Mesenchymal stem cell (in vitro differentiated cells and primary cell): ENCODE data around the gene SCIN.

Experiments used
- DNase-seq: peaks from one replicate; pipeline ENCODE4 v3.0.0-alpha.2; 2013
- H2AFZ ChIP-seq: one replicate; pipeline ENCODE4 v1.6.1; 2013; ENCODE audit warnings: low read depth, mild to moderate bottlenecking, control low read depth, inconsistent platforms, low read length, moderate library complexity
- H2AK5ac ChIP-seq: 2 replicates; pipeline ENCODE4 v1.6.1; 2013; ENCODE audit warnings: low read length, moderate library complexity, mild to moderate bottlenecking, inconsistent platforms; ENCODE audit not compliant: severe bottlenecking
- H2BK120ac ChIP-seq: one replicate; pipeline ENCODE4 v1.6.1; 2013; ENCODE audit warnings: low read depth, mild to moderate bottlenecking, inconsistent platforms, low read length, moderate library complexity
- H2BK12ac ChIP-seq, 2 experiments: one replicate each; pipeline ENCODE4 v1.6.1; 2013; ENCODE audit warnings: inconsistent platforms in 2 of 2, low read length in 2 of 2, mild to moderate bottlenecking in 2 of 2, moderate library complexity in 2 of 2, control low read depth in 1 of 2
- H2BK15ac ChIP-seq: one replicate; pipeline ENCODE4 v1.6.1; 2013; ENCODE audit warnings: mild to moderate bottlenecking, low read depth, inconsistent platforms; ENCODE audit not compliant: poor library complexity, severe bottlenecking
- H2BK5ac ChIP-seq: 2 replicates; pipeline ENCODE4 v1.6.1; 2013; ENCODE audit warnings: low read depth, mild to moderate bottlenecking, low read length, control low read depth, inconsistent platforms; ENCODE audit not compliant: poor library complexity, severe bottlenecking
- H3K14ac ChIP-seq, 2 experiments: one replicate each; pipeline ENCODE4 v1.6.1; 2013; ENCODE audit warnings: inconsistent platforms in 2 of 2, low read length in 2 of 2, control low read depth in 1 of 2, mild to moderate bottlenecking in 1 of 2, moderate library complexity in 1 of 2
- H3K18ac ChIP-seq, 2 experiments: one replicate each; pipeline ENCODE4 v1.6.1; 2013; ENCODE audit warnings: inconsistent platforms in 2 of 2, low read length in 2 of 2, control low read depth in 1 of 2, low read depth in 1 of 2, mild to moderate bottlenecking in 1 of 2
- H3K23ac ChIP-seq, 2 experiments: one replicate each; pipeline ENCODE4 v1.6.1; 2013; ENCODE audit warnings: inconsistent platforms in 2 of 2, low read length in 2 of 2, mild to moderate bottlenecking in 2 of 2, moderate library complexity in 2 of 2, control low read depth in 1 of 2
- H3K27ac ChIP-seq: 2 replicates; pipeline ENCODE4 v1.5.1; 2013; ENCODE audit warnings: mild to moderate bottlenecking, moderate library complexity, low read length, control low read depth, inconsistent platforms; ENCODE audit not compliant: poor library complexity, severe bottlenecking
- H3K27me3 ChIP-seq, 2 experiments: 2 replicates each; pipeline versions ENCODE4 v1.6.1 to v1.7.0; 2013; ENCODE audit warnings: low read length in 2 of 2, mild to moderate bottlenecking in 2 of 2, moderate library complexity in 2 of 2, control low read depth in 1 of 2, inconsistent platforms in 1 of 2; ENCODE audit not compliant: control insufficient read depth in 1 of 2, insufficient read depth in 1 of 2
- H3K36me3 ChIP-seq, 2 experiments: 2 replicates each; pipeline versions ENCODE4 v1.6.1 to v1.7.0; 2013; ENCODE audit warnings: low read length in 2 of 2, control low read depth in 1 of 2, inconsistent platforms in 1 of 2, low read depth in 1 of 2, mild to moderate bottlenecking in 1 of 2; ENCODE audit not compliant: insufficient read depth in 2 of 2, control insufficient read depth in 1 of 2
- H3K4ac ChIP-seq, 2 experiments: one replicate each; pipeline ENCODE4 v1.6.1; 2013; ENCODE audit warnings: inconsistent platforms in 2 of 2, low read length in 2 of 2, mild to moderate bottlenecking in 2 of 2, moderate library complexity in 2 of 2, control low read depth in 1 of 2, low read depth in 1 of 2
- H3K4me1 ChIP-seq: 2 replicates; pipeline ENCODE4 v1.6.1; 2013; ENCODE audit warnings: low read depth, low read length, control low read depth; ENCODE audit not compliant: control insufficient read depth, insufficient read depth
- H3K4me2 ChIP-seq: 2 replicates; pipeline ENCODE4 v1.6.1; 2013; ENCODE audit warnings: low read length, mild to moderate bottlenecking, inconsistent platforms; ENCODE audit not compliant: poor library complexity, severe bottlenecking
- H3K4me3 ChIP-seq, 2 experiments: 2 replicates each; pipeline versions ENCODE4 v1.5.1 to v1.7.0; 2013; ENCODE audit warnings: low read length in 2 of 2, mild to moderate bottlenecking in 2 of 2, control low read depth in 1 of 2, low read depth in 1 of 2; ENCODE audit not compliant: insufficient read depth in 1 of 2
- H3K79me1 ChIP-seq: replicated peaks from 2 replicates; pipeline ENCODE4 v1.6.1; 2013; ENCODE audit warnings: mild to moderate bottlenecking, control low read depth, low read length, inconsistent platforms; ENCODE audit not compliant: poor library complexity, severe bottlenecking
- H3K9ac ChIP-seq: 2 replicates; pipeline ENCODE4 v1.7.0; 2013; ENCODE audit warnings: mild to moderate bottlenecking, low read length, moderate library complexity
- H3K9me3 ChIP-seq: 2 replicates; pipeline ENCODE4 v1.7.0; 2013; ENCODE audit warnings: mild to moderate bottlenecking, low read length; ENCODE audit not compliant: control insufficient read depth
- H4K8ac ChIP-seq: one replicate; pipeline ENCODE4 v1.6.1; 2013; ENCODE audit warnings: inconsistent platforms, mild to moderate bottlenecking, low read length, moderate library complexity
- H4K91ac ChIP-seq: one replicate; pipeline ENCODE4 v1.6.1; 2013; ENCODE audit warnings: mild to moderate bottlenecking, low read length, inconsistent platforms
- WGBS: methylation state at CpG from one replicate; pipeline ENCODE4 v1.1.7; 2013; ENCODE audit warnings: mixed read lengths; 5-methylcytosine and 5-hydroxymethylcytosine counted together

The SCIN gene

DNA sequence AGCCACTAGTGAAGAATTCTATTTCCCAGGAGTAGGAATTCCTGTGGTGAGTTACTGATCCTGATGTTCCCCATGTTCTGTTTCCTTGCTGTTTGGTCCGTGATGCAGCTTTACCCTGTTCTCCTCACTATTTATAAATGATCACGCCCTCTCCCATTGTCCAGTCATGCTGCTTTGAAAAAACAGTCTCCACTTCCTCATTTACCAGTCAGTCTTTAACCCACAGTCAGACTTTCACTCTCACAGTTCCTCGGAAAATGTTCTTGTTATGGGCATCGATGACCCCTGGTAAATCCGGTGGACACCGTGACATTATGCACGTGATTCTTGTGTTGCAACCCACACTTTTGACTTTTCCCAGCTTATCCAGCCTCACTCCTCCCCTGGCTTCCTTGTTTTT lies 14.4 kb downstream of the SCIN start:
- Histone ChIP-seq H3K4me3 (no peak overlapping the region), H2BK120ac (no peak overlapping the region), H3K4ac (no peak overlapping the region), H3K27ac (peak overlapping the region; percentile 19), H2AFZ (no peak overlapping the region), H3K9me3 (no peaks in the 10 kb centered on the region), H4K91ac (no peak overlapping the region), H3K27me3 (no peaks in the 10 kb centered on the region), H2BK5ac (no peak overlapping the region), H3K36me3 (no peaks in the 10 kb centered on the region), H2BK12ac (no peak overlapping the region), H3K23ac (no peak overlapping the region), H2BK15ac (no peak overlapping the region), H3K4me1 (no peaks in the 10 kb centered on the region), H4K8ac (no peak overlapping the region), H3K4me2 (no peak overlapping the region), H3K18ac (no peak overlapping the region), H2AK5ac (no peak overlapping the region), H3K14ac (no peak overlapping the region), H3K9ac (peak overlapping the region; percentile 1), H3K79me1 (no peaks in the 10 kb centered on the region)
- DNase-seq: peak; percentile 16
- 89% methylated on average over 7 of the region's 7 CpGs for WGBS

DNA sequence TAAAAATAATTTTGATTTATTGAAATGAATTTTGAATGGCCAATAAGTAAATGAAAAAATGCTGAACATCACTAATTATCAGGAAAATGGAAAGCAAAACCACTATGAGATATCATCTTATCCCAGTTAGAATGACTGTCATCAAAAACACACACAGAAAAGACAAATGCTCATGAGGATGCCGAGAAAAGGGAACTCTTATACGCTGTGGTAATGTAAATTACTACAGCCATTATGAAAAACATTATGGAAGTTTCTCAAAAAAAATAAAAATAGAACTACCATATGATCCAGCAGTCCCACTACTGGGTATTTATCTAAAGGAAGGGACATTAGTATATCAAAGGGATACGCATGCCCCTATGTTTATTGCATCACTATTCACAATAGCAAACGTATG lies 15.8 kb downstream of the SCIN start:
- no peak for DNase-seq
- no peaks in the 10 kb centered on the region for H3K36me3 ChIP-seq
- H2BK5ac ChIP-seq: no peak overlapping the region
- H3K18ac ChIP-seq: no peak overlapping the region
- H3K4me2 ChIP-seq: no peak overlapping the region
- H3K4ac ChIP-seq: no peak overlapping the region
- no peaks in the 10 kb centered on the region for H3K79me1 ChIP-seq
- no peaks in the 10 kb centered on the region for H3K27me3 ChIP-seq
- no peak overlapping the region for H3K4me3 ChIP-seq
- no peaks in the 10 kb centered on the region for H3K9me3 ChIP-seq
- no peak overlapping the region for H2AFZ ChIP-seq
- no peak overlapping the region for H2BK120ac ChIP-seq
- no peak overlapping the region for H3K14ac ChIP-seq
- H3K27ac ChIP-seq: no peak overlapping the region
- H2AK5ac ChIP-seq: no peak overlapping the region
- H4K8ac ChIP-seq: no peak overlapping the region
- no CpG with 5 or more reads among the region's 4 CpGs for WGBS
- no peak overlapping the region for H3K9ac ChIP-seq
- H3K4me1 ChIP-seq: no peaks in the 10 kb centered on the region
- no peak overlapping the region for H4K91ac ChIP-seq
- no peak overlapping the region for H2BK12ac ChIP-seq
- no peak overlapping the region for H3K23ac ChIP-seq
- no peak overlapping the region for H2BK15ac ChIP-seq

DNA sequence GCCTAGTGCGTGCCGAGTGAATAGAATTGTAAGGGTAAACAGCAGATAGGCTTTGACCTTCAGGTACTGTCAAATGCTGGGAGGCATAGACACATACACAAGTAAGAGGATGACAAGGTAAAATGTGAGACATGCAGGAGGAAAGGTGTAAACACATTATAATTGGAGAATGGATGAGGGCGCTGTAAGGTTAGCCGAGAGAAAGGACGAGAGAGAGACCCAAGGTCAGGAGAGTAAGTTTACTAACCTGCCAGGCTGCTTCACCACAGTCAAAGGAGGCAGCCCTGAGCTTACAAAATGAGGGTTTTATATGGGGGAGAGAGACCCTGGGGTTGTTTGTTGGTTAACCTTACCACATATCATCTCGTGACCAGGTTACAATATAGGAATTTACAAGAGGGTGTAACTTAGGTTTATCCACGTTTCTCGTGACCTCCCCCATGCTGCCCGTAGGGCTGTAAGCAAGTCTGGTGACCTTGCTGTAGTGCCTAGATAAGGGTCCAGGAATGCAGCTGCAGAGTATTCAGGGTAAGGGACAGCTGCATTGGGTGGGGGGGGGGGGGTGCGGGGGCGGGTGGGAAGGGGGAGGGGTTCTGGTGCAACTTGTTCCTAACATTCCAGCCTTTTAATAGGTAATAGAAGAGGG lies 17.9 kb downstream of the SCIN start:
- Histone ChIP-seq H3K4ac (no peak overlapping the region), H3K18ac (no peak overlapping the region), H2BK120ac (no peak overlapping the region), H3K36me3 (no peaks in the 10 kb centered on the region), H2AK5ac (no peak overlapping the region), H3K79me1 (no peaks in the 10 kb centered on the region), H3K14ac (no peak overlapping the region), H3K4me1 (no peaks in the 10 kb centered on the region), H4K91ac (no peak overlapping the region), H3K9ac (no peak overlapping the region), H4K8ac (no peak overlapping the region), H2BK5ac (no peak overlapping the region), H3K4me3 (no peak overlapping the region), H2BK15ac (no peak overlapping the region), H2BK12ac (no peak overlapping the region), H3K27ac (no peak overlapping the region), H3K23ac (no peak overlapping the region), H3K27me3 (no peaks in the 10 kb centered on the region), H3K4me2 (no peak overlapping the region), H3K9me3 (no peaks in the 10 kb centered on the region), H2AFZ (no peak overlapping the region)
- 97% methylated on average over 5 of the region's 11 CpGs for WGBS
- no peak for DNase-seq

DNA sequence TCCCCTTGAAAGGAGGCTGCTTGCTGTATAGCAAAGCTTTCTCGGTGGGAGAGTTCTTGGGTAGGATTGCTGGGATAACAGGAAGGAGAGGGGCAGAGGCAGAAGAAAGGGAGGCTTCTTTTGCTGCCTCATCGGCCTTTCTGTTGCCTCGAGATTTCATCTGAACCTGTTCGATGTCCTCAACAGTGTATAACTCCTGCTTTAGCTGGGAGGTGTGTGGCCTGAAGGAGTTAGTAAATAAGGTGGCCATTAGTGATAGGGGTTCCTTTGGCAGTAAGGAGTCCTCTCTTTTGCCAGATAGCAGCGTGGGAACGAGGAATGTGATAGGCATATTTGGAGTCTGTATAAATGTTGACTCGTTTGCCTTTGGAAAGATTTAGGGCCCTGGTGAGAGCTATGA lies 20.0 kb downstream of the SCIN start:
- no peak overlapping the region for H2BK15ac ChIP-seq
- H3K79me1 ChIP-seq: no peaks in the 10 kb centered on the region
- no peak overlapping the region for H2AK5ac ChIP-seq
- H4K8ac ChIP-seq: no peak overlapping the region
- no peak overlapping the region for H3K4me2 ChIP-seq
- no peaks in the 10 kb centered on the region for H3K4me1 ChIP-seq
- no peak overlapping the region for H2BK12ac ChIP-seq
- H2BK120ac ChIP-seq: no peak overlapping the region
- no peak overlapping the region for H3K4me3 ChIP-seq
- H4K91ac ChIP-seq: no peak overlapping the region
- no peak overlapping the region for H3K14ac ChIP-seq
- H2BK5ac ChIP-seq: no peak overlapping the region
- H3K9me3 ChIP-seq: no peaks in the 10 kb centered on the region
- no peak overlapping the region for H3K23ac ChIP-seq
- H3K27ac ChIP-seq: no peak overlapping the region
- no peak for DNase-seq
- H3K4ac ChIP-seq: no peak overlapping the region
- H3K18ac ChIP-seq: no peak overlapping the region
- no peak overlapping the region for H2AFZ ChIP-seq
- no peak overlapping the region for H3K9ac ChIP-seq
- 87% methylated on average over 7 of the region's 7 CpGs for WGBS
- H3K36me3 ChIP-seq: no peaks in the 10 kb centered on the region
- no peaks in the 10 kb centered on the region for H3K27me3 ChIP-seq
